ENCODE measurements around the gene RPS16. TPM values are rescaled to one million over a fixed set of nuclear protein-coding genes. Genes with fewer than 3 reads are reported as not detected.

Gene RPS16
- total RNA-seq, 1 donor from 2014 or later: 2,020 TPM

- no peak overlapping the region for H3K27ac Mint-ChIP-seq (ENCODE audit: unreplicated experiment)
- TF ChIP-seq CTCF (conservative IDR thresholded peaks at IDR 0.05): no peak
- no peak for DNase-seq (ENCODE audit: low read depth, low spot score)
- H3K4me3 Mint-ChIP-seq: no peak overlapping the region
- peaks cover 3% of the 10 kb centered on the region for H3K36me3 Mint-ChIP-seq (ENCODE audit: low read depth)
- H3K4me1 Mint-ChIP-seq: peaks cover 27% of the 10 kb centered on the region
- H3K27me3 Mint-ChIP-seq (ENCODE audit: low read depth): no peaks in the 10 kb centered on the region
- H3K9me3 Mint-ChIP-seq: no peaks in the 10 kb centered on the region
These were observed 37.4 kb downstream of the RPS16 start for GRCh38 chr19:39398297-39398864.

- Mint-ChIP-seq H3K9me3 (no peaks in the 10 kb centered on the region), H3K4me3 (peak overlapping the region; percentile 42)
These were observed 38.1 kb downstream of the RPS16 start for GRCh38 chr19:39397360-39398296.

GRCh38 chr19:39390751-39391437 is 44.9 kb downstream of the RPS16 start, which contains the start of the genes MED29 and PAF1:
MED29 (plus strand) TSS chr19:39391378; CDS start chr19:39391423, 45 bp downstream.
PAF1 (minus strand) TSS chr19:39391106; CDS start chr19:39390864, 242 bp downstream.
- Mint-ChIP-seq H3K4me1 (peaks cover 21% of the 10 kb centered on the region), H3K27ac (ENCODE audit: unreplicated experiment) (peak within 1 kb of the TSS; percentile 100), H3K36me3 (ENCODE audit: low read depth) (peaks cover 20% of the 10 kb centered on the region), H3K9me3 (no peaks in the 10 kb centered on the region), H3K27me3 (ENCODE audit: low read depth) (peaks cover 3% of the 10 kb centered on the region), H3K4me3 (peak within 1 kb of the TSS; percentile 92)
- peak; percentile 33 for TF ChIP-seq CTCF (conservative IDR thresholded peaks at IDR 0.05)
- peak; percentile 83 for DNase-seq (ENCODE audit: low read depth, low spot score)

More at GRCh38 chr19:39397360-39398296, 38.1 kb downstream of the RPS16 start:
- DNase-seq (ENCODE audit: low read depth, low spot score): peak; percentile 88
- peak; percentile 94 for TF ChIP-seq CTCF (conservative IDR thresholded peaks at IDR 0.05)
- Mint-ChIP-seq H3K36me3 (ENCODE audit: low read depth) (peaks cover 3% of the 10 kb centered on the region), H3K27ac (ENCODE audit: unreplicated experiment) (peak overlapping the region; percentile 59), H3K27me3 (ENCODE audit: low read depth) (no peaks in the 10 kb centered on the region), H3K4me1 (peaks cover 23% of the 10 kb centered on the region)

- H3K27me3 Mint-ChIP-seq (ENCODE audit: low read depth): peaks cover 3% of the 10 kb centered on the region
- H3K27ac Mint-ChIP-seq (ENCODE audit: unreplicated experiment): peak overlapping the region; percentile 100
- H3K9me3 Mint-ChIP-seq: no peaks in the 10 kb centered on the region
- peaks cover 21% of the 10 kb centered on the region for H3K4me1 Mint-ChIP-seq
- H3K4me3 Mint-ChIP-seq: peak overlapping the region; percentile 92
- no peak for TF ChIP-seq CTCF (conservative IDR thresholded peaks at IDR 0.05)
- no peak for DNase-seq (ENCODE audit: low read depth, low spot score)
- H3K36me3 Mint-ChIP-seq (ENCODE audit: low read depth): peaks cover 20% of the 10 kb centered on the region
These were observed 45.3 kb downstream of the RPS16 start for GRCh38 chr19:39390451-39390750.

- Mint-ChIP-seq H3K36me3 (ENCODE audit: low read depth) (peaks cover 17% of the 10 kb centered on the region), H3K27me3 (ENCODE audit: low read depth) (peaks cover 3% of the 10 kb centered on the region), H3K4me3 (peak overlapping the region; percentile 92), H3K27ac (ENCODE audit: unreplicated experiment) (peak overlapping the region; percentile 100), H3K4me1 (peaks cover 21% of the 10 kb centered on the region), H3K9me3 (no peaks in the 10 kb centered on the region)
- DNase-seq (ENCODE audit: low read depth, low spot score): no peak
- TF ChIP-seq CTCF (conservative IDR thresholded peaks at IDR 0.05): no peak
These were observed 45.9 kb downstream of the RPS16 start for GRCh38 chr19:39389631-39390414.
